GM04504 (cell line): ENCODE data around the gene RASD1.

Source experiments
- DNase-seq: peaks from one replicate; pipeline ENCODE4 v3.0.0-alpha.2; 2012; ENCODE audit warnings: low read depth

The RASD1 gene

GRCh38 chr17:17527534-17527933 is 31.3 kb upstream of the RASD1 start:
- no peak for DNase-seq

- no peak for DNase-seq
Observed at GRCh38 chr17:17526369-17526768, 30.2 kb upstream of the RASD1 start.

- no peak for DNase-seq
Observed at GRCh38 chr17:17525956-17526355, 29.8 kb upstream of the RASD1 start.

- DNase-seq = no peak
Observed at GRCh38 chr17:17525311-17525710, 29.1 kb upstream of the RASD1 start.

- no peak for DNase-seq
Observed at GRCh38 chr17:17523731-17524490, 27.7 kb upstream of the RASD1 start.

GRCh38 chr17:17523001-17523730 is 27.0 kb upstream of the RASD1 start:
- no peak for DNase-seq

GRCh38 chr17:17520599-17521232 is 24.5 kb upstream of the RASD1 start:
- DNase-seq = no peak

- no peak for DNase-seq
Observed at GRCh38 chr17:17519886-17520285, 23.7 kb upstream of the RASD1 start.

- DNase-seq = no peak
Observed at GRCh38 chr17:17518951-17519350, 22.8 kb upstream of the RASD1 start.

- no peak for DNase-seq
Observed at GRCh38 chr17:17518014-17518413, 21.8 kb upstream of the RASD1 start.

GRCh38 chr17:17516941-17517720 is 20.9 kb upstream of the RASD1 start:
- DNase-seq = no peak

GRCh38 chr17:17515934-17516930 is 20.0 kb upstream of the RASD1 start:
- DNase-seq = peak; percentile 42

- peak; percentile 83 for DNase-seq
Observed at GRCh38 chr17:17514993-17515933, 19.1 kb upstream of the RASD1 start.

- no peak for DNase-seq
Observed at GRCh38 chr17:17514361-17514992, 18.3 kb upstream of the RASD1 start.

- no peak for DNase-seq
Observed at GRCh38 chr17:17513626-17514025, 17.4 kb upstream of the RASD1 start.

GRCh38 chr17:17512866-17513265 is 16.7 kb upstream of the RASD1 start:
- DNase-seq = no peak

GRCh38 chr17:17511881-17512858 is 16.0 kb upstream of the RASD1 start:
- peak; percentile 83 for DNase-seq

GRCh38 chr17:17511293-17511741 is 15.1 kb upstream of the RASD1 start:
- DNase-seq = no peak
